Fibroblast of skin of back (primary cell): ENCODE results near the gene MAST4. TPM values are rescaled to one million over a fixed set of nuclear protein-coding genes. Genes with fewer than 3 reads are reported as not detected.
A peak's percentile ranks its signal among the peaks of the same experiment; 100 is the strongest.

Experiments
- DNase-seq: peaks from one replicate; pipeline ENCODE4 v3.0.0-alpha.2; 2013
- polyA plus RNA-seq, 2 experiments: library from polyadenylated mRNA; unstranded; fragments of 120-200 nt; gene quantifications; one replicate each; pipeline ENCODE4 v1.2.1, GENCODE V29; 2013; ENCODE audit not compliant: insufficient read length in 2 of 2

The MAST4 gene
- polyA plus RNA-seq (2013, experiment 1 of 2; ENCODE audit: insufficient read length) = 3.3 TPM
- polyA plus RNA-seq (2013, experiment 2 of 2; ENCODE audit: insufficient read length) = 3.8 TPM

DNA sequence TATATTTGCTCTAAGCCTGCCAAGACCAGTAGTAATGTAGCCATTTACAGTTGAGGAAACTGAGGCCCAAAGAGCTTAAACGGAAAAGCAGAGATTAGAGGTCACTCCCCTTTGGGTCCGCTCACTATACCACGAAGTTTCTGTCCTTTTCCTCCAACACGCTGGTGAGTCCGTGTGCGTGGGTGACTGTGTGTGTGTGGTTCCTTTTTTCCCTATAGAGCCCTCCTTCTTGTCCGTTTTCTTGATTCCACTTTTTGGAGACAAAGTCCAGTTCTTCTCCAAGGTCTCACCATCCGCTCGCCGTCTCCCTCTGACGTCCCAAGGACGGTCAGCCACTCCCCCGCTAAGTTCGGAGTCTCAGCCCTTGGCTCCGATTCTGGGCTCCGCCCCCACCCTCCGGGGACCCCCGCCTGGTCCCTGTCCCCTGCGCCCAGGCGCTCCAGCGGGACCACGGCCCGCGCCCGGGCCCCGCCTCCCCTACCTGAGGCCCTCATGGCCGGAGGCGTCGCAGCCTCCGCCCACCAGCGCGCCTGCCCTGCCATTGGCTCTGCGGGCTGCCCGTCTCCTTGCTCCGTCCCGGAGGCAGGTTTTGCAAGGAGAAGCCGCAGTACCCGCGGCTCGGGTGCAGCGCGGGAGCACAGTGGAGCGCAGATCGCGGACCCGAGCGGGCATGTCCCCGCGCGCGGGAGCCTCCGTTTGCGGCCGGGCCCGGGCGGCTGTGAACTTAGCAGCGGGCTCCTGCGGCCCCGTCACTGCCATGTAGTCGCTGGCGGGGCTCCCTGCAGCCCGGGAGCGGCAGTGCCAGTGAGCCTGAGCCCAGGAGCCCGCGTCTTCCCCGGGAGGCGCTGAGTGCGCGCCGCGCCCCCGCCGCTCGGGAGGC is at the start of gene MAST4:
Gene MAST4 (plus strand): TSS at position 638 of the 880 bp plus-strand sequence. CDS start 263 bp downstream, outside the sequence.
- DNase-seq = peak; percentile 86

DNA sequence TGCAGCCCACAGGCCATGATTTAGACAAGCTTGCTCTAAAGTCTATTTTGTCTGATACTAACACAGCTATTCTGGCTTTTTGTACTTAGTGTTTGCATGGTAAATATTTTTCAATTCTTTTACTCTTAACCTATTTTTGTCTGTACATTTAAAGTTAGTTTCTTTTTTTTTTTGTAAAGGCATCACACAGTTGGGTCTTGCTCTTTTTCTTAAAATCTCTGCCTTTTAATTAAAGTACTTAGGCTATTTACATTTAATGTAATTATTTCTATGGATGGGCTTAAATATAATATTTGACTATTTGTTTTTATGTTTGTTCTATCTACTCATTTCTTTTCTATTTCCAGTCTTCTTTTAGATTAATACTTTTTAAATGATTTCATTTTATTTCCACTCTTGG is 49.7 kb upstream of the MAST4 start:
- no peak for DNase-seq

DNA sequence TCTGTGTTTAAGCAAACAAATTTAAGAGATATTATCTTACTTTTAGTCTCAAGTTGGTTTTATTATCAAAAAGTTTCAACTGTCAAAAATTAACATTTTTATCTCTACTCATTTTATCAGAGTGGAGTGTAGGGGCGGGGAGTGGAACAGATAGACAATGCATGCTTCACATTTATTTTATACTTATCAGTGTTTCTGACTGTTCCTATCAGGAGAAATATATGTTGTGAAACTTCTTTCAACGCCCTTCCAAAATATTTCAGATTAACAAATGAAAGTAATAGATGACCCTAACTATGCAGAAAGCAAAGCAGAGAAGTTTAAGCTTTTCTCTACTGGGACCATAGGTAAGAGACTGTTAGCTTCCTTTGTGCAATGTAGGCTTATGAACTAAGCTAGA is 44.9 kb upstream of the MAST4 start:
- no peak for DNase-seq

DNA sequence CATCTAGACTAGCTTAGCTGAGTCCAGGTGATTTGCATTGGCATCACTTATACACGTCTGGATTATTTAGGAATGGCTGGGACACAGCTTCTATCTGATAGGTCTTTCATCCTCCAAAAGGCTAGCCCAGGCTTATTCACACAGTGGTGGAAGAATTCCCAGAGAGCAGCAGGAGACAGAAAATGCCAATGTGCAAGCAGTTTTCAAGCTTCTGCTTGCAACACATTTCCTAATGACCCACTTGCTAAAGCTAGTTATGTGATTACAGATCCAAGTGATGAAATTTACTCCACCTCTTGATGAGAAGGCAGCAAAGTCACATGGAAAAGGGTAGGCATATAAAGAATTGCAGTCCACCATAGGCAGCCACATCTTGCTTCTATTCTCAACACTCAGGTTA is 44.2 kb upstream of the MAST4 start:
- no peak for DNase-seq

DNA sequence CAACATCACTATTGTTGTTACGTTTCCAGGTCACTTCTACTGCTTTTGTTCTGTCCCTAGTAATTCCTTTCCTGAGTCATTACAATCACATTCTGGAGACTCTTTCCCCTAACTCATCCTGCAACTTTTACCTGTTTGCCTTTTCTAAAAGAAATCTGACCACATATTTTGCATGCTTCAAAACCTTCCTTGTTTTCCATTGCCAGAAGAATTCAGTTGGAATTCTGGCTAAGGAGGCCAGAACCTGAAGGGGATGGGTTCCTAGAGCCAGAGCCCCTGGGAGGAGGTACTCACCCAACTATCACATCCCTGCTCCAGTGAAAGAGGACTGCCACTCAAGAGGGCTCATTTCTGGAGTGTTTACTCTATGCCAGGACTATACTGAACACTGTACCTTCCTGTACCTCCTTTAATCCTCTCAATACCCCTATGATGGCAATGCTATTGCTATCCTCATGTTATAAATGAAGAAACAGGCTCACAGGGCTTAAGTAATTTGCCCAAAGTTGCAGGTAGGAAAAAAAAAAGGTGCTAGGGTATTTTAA is 42.8 kb upstream of the MAST4 start:
- DNase-seq = no peak

DNA sequence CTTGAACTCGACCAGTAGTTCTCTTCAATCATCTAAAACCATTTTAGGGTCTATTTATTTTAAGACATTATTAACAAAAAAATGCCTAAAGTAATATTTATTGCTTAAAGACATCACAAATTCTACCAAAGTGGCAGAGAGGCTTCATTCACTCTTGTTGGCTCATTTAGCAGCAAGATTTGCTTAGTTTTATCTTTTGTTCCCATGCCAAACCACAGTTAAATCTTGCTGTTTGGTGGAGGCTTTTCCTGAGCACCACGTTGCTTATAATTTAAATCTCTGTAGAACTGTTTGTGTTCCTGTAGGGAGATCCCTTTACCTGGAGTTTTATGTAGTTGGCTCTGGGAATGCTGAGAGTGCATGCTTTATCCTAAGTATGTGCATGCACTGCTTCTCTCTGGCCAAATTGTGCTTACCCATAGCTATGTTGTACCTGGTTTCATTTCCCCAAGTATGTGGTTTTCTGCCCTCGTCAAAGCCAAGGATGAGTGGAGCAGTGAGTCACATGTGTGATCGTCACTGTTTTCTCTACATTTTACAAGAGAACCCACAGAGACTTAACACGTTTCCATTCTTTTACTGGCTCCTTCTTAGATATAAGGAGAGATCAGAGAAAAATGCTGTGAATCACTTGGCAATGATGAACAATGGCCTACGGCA is 42.1 kb upstream of the MAST4 start:
- no peak for DNase-seq

DNA sequence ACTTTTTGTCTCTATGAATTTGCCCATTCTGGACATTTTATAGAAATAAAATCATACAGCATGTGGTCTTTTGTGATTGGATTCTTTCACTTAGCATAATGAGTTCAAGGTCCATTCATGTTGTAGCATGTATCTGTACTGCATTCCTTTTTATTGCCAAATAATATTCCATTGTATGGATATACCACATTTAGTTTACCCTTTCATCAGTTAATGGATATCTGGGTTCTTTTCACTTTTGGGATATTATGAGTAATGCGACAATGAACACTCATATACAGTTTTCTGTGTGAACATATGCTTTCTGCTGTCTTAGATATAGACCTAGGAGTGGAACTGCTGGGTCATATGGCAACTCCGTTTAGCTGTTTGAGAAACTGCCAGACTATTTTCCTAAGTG is 41.3 kb upstream of the MAST4 start:
- no peak for DNase-seq

DNA sequence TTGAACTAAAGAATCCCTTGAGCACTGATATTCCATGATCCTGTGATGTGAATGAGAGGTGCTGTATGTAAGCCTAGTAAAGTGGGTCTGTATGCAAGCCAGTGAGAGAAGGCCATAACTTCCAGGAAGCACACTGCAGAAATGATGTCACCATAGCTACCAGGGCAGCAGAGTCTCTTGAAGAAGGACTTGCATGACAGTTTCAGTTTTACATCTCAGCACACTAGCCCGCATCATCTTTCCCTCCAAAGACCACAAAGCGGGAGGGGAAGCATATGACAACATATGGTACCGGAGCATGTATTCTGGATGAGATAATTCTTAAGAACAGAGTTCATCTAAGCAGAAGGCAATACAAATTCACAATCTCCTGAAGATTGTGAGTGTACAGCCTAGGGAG is 37.6 kb upstream of the MAST4 start:
- no peak for DNase-seq

DNA sequence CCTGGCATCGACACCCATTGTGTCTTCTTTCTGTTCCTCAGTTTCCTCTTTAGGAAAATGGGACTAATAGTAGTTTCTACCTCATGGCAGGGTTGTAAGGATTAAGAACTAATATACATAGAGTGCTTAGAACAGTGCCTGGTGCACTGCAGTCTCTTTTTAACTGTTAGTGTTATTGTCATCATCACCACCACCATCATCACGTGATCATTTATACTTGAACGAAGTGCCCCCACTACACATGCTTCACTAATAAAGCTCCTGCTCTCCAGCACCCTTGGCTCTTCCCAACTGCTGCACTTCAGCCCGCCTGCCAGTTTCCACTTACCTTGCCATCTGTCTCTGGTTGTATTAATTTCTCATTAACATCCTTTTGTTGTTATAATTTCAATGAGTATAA is 35.8 kb upstream of the MAST4 start:
- no peak for DNase-seq

DNA sequence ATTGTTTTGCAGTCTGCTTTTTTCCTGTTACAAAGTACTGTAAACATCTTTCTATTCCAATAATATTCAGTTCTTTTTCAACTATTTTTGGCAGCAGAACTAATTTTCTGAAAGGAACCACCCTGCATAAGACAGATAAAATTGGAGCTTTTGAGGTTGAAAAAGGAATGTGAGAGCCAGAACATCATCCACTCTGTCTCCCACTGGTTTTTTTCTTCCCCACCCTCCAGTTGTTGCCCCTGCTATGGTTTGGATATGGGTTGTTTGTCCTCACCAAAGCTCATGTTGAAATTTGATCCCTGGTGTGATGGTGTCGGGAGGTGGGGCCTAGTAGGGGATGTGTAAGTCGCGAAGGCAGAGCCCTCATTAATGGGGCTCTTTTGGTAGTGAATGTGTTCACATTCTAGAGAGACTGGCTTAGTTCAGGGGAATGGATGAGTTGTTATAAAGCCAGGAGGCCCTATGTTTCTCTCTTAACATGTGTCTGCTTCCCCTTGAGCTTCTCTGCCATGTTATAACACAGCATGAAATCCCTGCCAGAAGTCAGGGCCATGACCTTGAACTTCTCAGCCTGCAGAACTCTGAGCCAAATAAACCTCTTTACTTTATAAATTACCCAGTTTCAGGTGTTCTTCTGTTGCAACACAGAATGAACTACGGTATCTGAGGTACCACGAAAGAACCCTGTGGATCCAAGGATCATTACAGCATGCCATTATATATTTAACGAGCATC is 34.8 kb upstream of the MAST4 start:
- DNase-seq = no peak

DNA sequence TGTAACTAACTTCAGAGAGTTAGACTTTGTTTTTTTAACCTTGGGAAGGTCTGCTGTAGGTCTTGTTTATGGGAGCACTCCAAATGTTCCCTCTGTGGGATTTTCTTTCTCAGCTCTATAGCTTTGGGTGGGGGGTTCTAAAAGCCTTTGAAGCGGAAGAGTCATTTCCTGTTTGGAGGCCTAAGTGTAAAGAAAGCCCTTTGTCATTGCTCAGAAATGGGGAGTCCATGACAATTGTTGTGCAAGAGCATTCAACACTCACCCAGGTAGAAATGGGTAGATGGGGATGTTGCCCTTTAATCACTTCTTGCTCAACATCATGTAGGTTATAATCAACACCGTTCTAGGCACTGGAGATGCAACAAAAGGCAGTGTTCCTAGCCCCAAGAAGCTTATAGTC is 30.3 kb upstream of the MAST4 start:
- DNase-seq = no peak

DNA sequence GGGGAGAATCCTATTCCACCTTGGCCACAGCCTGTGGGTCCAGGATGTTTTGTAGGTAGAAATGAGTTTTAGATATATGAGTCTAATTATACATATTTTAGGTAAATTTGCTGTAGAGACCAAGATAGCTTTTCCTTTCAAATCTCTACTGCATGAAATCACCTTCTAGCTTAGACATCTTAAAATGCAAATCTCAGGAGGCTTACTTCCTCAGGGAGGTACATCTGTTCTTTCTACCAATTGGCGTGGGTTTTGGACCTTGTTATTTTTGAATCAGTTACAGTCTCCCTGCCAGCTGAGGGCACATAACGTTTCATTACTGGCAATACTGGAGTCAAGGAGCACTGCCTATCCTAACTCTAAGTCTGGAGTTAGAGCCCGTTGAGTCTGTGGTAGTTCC is 28.7 kb upstream of the MAST4 start:
- DNase-seq = no peak

DNA sequence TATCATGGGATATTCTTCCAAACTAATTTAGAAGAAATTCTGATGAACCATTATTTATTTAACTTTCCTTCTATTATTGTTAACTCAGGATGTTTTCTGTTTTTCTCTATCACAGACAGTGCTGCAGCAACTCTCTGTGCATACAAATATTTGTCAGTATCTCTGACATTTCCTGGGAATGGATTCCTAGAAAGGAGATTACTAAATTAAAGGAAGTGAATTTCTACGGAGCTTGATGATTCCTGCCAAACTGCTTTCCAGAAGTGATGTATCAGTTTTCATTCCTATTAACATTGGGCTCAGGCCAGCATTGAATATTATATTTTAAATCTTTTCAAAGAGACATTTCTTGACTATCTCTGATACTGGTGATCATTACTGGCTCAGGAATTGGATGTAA is 26.0 kb upstream of the MAST4 start:
- DNase-seq = no peak

DNA sequence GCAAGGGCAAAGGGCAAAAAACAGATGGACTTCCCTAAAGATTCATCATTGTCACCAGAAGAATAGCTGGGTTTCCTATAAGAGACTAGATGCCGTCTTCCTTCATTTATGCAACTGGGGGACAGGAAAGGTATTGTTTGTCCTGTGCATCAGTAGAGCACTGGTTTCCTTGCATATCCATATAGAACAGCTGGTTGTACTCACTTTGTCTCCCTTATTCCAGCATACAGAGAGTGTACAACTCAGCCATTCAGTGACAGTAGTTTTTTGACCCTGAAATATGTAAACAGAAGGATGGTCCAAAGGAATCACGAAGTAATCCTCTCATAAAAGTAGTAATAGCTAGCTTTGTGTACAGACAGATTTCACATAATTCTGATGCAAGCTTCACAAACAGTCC is 22.5 kb upstream of the MAST4 start:
- no peak for DNase-seq

DNA sequence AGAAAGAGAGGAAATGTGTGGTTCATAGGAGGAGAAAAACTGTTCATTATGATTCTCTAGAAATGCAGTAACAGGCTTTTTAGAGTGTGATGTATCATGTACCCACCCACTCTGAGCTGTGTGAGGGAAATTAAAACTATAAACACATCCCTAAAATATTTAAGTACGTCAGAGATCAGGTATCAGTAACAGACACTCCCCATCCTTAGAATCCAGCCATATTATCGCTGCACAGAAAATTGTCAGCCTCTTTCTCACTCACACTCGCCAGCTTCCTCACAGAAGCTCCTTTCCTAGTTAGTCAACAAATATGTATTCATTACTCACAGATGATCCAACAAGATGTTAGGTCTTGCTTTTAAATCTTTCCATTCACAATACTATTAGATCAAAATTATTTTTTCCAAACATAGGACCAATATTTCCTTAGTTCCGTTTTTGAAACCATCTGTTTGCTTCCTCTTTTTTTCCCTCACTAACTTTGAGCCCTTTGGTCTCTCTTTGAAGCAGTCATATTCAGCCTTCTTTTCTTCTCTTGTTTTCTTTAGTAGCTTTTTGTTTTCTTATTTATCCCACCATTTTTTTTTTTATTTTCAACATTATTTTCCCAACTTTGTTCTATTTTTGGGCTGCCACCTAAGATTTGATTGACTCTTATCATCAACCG is 13.6 kb upstream of the MAST4 start:
- peak; percentile 75 for DNase-seq

DNA sequence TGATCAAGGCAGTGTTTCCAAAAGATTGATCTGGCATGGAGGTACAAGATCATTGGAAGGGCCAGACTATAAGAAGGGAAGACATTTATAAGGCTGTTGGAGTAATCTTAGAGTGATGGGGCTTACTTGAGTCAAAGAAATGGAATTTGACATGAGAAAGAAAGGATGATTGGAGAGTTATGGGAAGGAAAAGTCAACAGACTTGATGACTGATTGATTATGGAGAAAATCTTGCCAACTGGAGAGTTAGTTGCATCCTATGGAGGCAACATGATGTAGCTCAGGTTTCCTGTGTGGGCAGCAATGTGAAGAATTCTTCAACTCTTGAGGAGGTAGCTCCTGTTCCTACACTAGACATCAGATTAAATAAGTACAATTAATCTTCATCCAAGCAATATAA is 10.9 kb upstream of the MAST4 start:
- peak; percentile 9 for DNase-seq

DNA sequence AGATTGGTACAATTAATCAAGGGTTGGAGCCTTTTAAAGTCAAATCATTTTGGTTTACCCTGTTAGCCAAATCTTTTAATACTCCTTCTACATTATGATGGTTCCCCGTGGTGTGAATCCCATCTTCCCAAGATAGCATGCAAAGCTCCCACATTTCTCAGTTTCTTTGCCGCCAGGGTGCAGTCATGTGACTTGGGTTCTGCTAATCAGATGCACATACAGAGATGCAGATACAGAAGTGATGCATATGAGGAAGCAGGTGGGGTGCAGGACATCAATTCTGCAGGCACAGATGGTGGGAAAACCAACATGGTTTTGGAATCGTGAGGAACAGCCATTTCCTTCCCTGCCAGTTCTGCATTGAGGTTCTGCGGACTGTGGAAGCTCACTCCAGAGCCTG is 8.4 kb upstream of the MAST4 start:
- no peak for DNase-seq

DNA sequence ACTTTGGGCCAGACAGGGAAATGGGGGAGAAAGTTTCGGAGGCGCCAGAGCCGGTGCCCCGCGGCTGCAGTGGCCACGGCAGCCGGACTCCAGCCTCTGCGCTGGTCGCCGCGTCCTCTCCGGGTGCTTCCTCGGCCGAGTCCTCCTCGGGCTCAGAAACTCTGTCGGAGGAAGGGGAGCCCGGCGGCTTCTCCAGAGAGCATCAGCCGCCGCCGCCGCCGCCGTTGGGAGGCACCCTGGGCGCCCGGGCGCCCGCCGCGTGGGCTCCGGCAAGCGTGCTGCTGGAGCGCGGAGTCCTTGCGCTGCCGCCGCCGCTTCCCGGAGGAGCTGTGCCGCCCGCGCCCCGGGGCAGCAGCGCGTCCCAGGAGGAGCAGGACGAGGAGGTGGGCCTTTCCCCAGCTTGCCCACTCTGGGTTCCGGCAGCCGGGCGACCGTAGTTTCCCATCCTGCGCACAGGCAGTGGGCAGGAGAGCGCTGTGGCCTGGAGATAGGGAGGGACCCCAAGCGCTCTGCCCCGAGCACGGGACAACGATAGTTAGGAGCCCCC is 516 bp downstream of the MAST4 start:
- peak; percentile 27 for DNase-seq

DNA sequence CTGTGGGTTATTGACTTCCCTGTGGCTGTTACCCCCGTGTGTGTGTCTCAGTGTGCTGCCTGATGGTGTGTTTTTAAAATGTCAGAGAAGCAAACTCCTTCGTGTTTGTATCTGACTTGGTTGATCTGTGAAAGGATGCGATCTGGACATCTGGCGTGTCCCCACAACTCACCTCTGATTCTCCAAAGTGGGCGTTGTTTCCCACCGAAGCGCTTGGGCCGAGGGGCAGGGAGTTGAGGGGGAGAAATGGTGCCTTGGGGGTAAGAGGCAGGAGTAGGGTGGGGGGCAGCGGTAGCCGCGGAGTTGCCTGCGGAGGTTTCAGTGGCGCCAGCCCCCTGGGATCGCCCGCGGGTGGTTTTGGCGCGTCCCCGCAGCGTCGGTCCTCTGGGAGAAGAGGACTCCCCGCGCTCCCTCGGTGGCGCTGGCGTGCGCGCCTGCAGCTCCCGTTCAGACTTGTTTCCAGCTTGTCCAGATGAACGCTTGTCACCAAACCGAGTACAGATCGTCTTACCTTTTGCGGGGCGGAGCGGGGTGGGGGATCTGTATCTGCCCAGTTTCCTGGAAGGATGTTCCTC is 1.1 kb downstream of the MAST4 start:
- DNase-seq = peak; percentile 20

DNA sequence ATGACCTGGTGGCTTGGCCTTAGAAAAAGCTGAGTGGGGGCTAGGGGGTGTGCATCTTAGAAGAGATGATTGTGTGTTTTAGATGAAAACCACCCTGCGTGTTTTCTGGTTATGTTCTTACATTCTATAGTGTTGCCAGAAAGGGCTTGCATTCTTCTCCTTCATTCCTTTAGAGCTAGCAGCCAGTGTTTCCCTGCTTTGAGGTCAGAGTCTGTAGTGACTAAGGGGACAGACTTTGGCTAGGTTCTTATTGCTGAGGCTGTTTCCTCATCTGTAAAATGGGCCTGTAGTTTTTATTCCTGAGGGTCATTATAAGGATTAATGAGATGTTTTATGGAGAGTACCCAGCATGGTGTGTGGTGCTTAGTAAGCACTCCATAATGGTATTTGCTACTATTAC is 6.4 kb downstream of the MAST4 start:
- peak; percentile 30 for DNase-seq

DNA sequence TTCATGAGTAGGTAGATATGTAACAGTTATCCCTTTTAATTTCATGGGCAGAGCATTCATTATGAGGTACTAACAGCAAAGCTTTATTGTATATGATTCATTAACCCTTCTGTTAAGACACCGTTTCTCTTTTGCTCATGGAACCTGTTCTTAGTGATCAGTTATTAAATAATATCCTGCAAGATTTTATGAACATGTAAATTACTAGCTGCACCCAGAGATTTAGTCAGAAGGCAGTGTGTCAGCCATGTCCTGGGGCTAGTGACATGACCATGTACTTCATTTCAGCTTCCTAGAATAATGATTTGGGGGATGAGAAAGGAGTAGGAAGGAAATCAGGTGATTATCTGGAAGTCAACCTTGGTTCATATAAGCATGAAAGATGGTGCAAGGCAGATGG is 7.0 kb downstream of the MAST4 start:
- DNase-seq = no peak

DNA sequence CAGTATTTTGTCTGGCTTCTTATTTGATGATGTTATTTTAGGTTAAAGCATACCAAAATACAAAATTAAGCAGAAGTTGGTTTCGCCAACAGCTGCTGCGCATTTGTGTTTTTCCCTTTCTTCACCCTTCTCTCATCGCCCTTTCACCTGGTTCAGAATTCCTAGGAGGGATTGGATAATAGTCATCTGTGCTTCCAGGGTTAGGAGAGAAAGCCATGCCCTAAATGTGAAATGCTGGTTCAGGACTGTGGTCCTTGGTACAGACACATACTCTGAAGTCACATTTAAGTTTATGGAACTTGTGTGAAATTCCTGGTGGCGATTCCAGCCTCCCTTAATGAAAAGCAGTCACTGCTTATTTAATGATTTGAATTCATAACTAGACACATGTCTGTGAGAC is 7.7 kb downstream of the MAST4 start:
- no peak for DNase-seq
